ENCODE data around the gene BOLA2B.
"Not testable (repeated sequence)": the region's sequence is repeated elsewhere in the genome, so short reads cannot be mapped to it uniquely, and the experiment has no call there.

Gene BOLA2B

DNA sequence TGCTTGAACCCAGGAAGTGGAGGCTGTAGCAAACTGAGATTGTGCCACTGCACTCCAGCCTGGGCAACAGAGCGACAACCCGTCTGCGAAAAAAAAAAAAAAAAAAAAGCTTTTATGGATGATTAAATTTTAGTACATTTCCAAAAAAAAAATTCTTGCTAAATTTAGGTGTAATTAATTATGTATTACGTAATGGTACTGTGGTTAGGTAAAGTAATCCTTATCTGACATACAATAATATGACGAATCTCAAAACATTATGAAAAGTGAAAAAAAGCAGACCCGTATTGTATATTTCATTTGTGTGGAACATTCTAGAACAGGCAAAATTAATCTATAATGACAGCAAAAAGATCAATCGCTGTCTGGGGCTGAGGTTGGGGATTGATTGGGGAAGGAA is 20.4 kb downstream of the BOLA2B start:
- intact Hi-C loops (cut with micrococcal nuclease): no loop called here
- no peak overlapping the region for H3K27ac Mint-ChIP-seq
- no peaks in the 10 kb centered on the region for H3K36me3 Mint-ChIP-seq (ENCODE audit: low read depth)
- no peaks in the 10 kb centered on the region for H3K27me3 Mint-ChIP-seq
- H3K4me1 Mint-ChIP-seq (ENCODE audit: low read depth): peaks cover 18% of the 10 kb centered on the region
- H3K4me3 Mint-ChIP-seq: no peak overlapping the region
- no peaks in the 10 kb centered on the region for H3K9me3 Mint-ChIP-seq

DNA sequence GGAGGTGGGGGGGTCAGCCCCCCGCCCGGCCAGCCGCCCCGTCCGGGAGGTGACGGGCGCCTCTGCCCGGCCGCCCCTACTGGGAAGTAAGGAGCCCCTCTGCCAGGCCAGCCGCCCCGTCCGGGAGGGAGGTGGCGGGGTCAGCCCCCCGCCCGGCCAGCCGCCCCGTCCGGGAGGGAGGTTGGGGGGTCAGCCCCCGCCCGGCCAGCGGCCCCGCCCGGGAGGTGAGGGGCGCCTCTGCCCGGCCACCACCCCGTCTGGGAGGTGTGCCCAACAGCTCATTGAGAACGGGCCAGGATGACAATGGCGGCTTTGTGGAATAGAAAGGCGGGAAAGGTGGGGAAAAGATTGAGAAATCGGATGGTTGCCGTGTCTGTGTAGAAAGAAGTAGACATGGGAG is 23.3 kb downstream of the BOLA2B start:
- H3K27me3 Mint-ChIP-seq, H3K27ac Mint-ChIP-seq: not testable (repeated sequence)

DNA sequence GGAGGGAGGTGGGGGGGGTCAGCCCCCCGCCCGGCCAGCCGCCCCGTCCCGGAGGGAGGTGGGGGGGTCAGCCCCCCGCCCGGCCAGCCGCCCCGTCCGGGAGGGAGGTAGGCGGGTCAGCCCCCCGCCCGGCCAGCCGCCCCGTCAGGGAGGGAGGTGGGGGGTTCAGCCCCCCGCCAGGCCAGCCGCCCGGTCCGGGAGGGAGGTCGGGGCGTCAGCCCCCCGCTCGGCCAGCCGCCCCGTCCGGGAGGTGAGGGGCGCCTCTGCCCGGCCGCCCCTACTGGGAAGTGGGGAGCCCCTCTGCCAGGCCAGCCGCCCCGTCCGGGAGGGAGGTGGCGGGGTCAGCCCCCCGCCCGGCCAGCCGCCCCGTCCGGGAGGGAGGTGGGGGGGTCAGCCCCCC is 24.1 kb downstream of the BOLA2B start:
- intact Hi-C loops (cut with micrococcal nuclease); H3K27ac Mint-ChIP-seq; H3K36me3 Mint-ChIP-seq (ENCODE audit: low read depth); H3K4me3 Mint-ChIP-seq; H3K27me3 Mint-ChIP-seq; H3K9me3 Mint-ChIP-seq: not testable (repeated sequence)
- H3K4me1 Mint-ChIP-seq (ENCODE audit: low read depth): peaks cover 35% of the 10 kb centered on the region

More for the DNA sequence above, 23.3 kb downstream of the BOLA2B start:
- H3K4me1 Mint-ChIP-seq (ENCODE audit: low read depth): peaks cover 28% of the 10 kb centered on the region
- H3K36me3 Mint-ChIP-seq (ENCODE audit: low read depth); H3K9me3 Mint-ChIP-seq; H3K4me3 Mint-ChIP-seq; intact Hi-C loops (cut with micrococcal nuclease): not testable (repeated sequence)

DNA sequence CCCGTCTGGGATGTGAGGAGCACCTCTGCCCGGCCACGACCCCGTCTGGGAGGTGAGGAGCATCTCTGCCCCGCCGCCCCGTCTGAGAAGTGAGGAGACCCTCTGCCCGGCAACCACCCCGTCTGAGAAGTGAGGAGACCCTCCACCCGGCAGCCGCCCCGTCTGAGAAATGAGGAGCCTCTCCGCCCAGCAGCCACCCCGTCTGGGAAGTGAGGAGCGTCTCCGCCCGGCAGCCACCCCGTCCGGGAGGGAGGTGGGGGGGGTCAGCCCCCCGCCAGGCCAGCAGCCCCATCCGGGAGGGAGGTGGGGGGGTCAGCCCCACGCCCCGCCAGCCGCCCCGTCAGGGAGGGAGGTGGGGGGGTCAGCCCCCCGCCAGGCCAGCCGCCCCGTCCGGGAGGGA is 24.7 kb downstream of the BOLA2B start:
- H3K36me3 Mint-ChIP-seq (ENCODE audit: low read depth); H3K4me3 Mint-ChIP-seq; intact Hi-C loops (cut with micrococcal nuclease); H3K27ac Mint-ChIP-seq; H3K27me3 Mint-ChIP-seq; H3K9me3 Mint-ChIP-seq: not testable (repeated sequence)
- peaks cover 37% of the 10 kb centered on the region for H3K4me1 Mint-ChIP-seq (ENCODE audit: low read depth)

DNA sequence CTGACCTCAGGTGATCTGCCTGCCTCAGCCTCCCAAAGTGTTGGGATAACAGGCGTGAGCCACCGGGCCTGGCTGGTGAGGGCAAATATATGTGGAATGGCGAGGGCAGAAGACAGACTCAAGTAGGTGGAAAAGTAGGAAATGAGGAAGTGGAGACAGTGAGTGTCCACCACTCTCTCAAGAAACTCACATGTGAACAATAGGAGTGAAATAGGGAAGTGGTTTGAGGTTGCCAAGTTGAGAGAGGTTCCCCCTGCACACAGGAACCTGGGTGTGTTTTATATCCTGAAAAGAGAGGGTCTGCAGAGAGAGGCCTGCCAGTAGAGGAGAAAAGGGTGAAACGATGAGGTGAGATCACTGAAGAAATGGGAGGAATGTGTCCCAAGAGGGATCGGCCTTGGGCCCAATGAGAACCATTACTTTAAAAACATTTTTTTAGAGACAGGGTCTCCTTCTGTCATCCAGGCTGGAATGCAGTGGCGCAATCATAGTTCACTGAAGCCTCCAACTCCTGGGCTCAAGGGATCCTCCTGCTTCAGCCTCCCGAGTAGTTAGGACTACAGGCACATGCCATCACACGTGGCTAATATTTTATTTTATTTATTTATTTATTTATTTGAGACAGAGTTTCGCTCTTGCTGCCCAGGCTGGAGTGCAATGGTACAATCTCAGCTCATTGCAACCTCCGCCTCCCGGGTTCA is 27.1 kb downstream of the BOLA2B start:
- no peaks in the 10 kb centered on the region for H3K9me3 Mint-ChIP-seq
- peak overlapping the region; percentile 37 for H3K4me3 Mint-ChIP-seq
- peak overlapping the region; percentile 72 for H3K27ac Mint-ChIP-seq
- no peaks in the 10 kb centered on the region for H3K27me3 Mint-ChIP-seq
- peaks cover 37% of the 10 kb centered on the region for H3K4me1 Mint-ChIP-seq (ENCODE audit: low read depth)
- intact Hi-C loops (cut with micrococcal nuclease): no loop called here
- H3K36me3 Mint-ChIP-seq (ENCODE audit: low read depth): no peaks in the 10 kb centered on the region

DNA sequence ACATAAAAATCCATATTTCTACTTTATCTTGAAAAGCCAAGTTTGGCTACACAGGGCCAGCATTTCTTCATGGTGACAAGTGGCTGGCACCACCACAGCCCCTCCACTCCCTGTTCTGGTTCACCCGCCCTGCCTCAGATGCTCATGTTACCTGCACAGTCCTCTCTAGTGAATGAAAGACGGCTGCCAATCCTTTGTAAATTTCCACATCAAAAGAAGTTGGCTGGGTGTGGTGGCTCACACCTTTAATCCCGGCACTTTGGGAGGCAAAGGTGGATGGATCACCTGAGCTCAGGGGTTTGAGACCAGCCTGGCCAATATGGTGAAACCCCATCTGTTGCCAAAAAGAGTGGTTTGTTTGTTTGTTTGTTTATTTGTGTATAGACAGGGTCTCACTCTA is 29.9 kb downstream of the BOLA2B start:
- no peak overlapping the region for H3K4me3 Mint-ChIP-seq
- peaks cover 32% of the 10 kb centered on the region for H3K4me1 Mint-ChIP-seq (ENCODE audit: low read depth)
- H3K36me3 Mint-ChIP-seq (ENCODE audit: low read depth): no peaks in the 10 kb centered on the region
- H3K27ac Mint-ChIP-seq: no peak overlapping the region
- no peaks in the 10 kb centered on the region for H3K27me3 Mint-ChIP-seq
- H3K9me3 Mint-ChIP-seq: no peaks in the 10 kb centered on the region
- intact Hi-C loops (cut with micrococcal nuclease): no loop called here

DNA sequence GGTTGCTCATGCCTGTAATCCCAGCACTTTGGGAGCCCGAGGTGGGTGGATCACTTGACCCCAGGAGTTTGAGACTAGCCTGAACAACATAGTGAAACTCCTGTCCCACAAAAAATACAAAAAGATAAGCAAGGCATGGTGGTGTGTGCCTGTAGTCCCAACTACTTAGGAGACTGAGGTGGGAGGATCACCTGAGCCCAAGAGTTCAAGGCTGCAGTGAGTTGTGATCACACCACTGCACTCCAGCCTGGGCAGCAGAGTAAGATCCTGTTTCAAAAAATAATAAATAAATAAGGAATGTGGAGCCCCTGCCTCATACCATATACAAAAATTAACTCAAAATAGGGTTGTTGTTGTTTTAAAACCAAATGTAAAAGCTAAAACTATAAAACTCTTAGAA is 36.3 kb downstream of the BOLA2B start:
- intact Hi-C loops (cut with micrococcal nuclease): no loop called here
- H3K4me1 Mint-ChIP-seq (ENCODE audit: low read depth): no peaks in the 10 kb centered on the region
- H3K9me3 Mint-ChIP-seq: no peaks in the 10 kb centered on the region
- H3K27me3 Mint-ChIP-seq: no peaks in the 10 kb centered on the region
- no peak overlapping the region for H3K27ac Mint-ChIP-seq
- no peak overlapping the region for H3K4me3 Mint-ChIP-seq
- no peaks in the 10 kb centered on the region for H3K36me3 Mint-ChIP-seq (ENCODE audit: low read depth)

DNA sequence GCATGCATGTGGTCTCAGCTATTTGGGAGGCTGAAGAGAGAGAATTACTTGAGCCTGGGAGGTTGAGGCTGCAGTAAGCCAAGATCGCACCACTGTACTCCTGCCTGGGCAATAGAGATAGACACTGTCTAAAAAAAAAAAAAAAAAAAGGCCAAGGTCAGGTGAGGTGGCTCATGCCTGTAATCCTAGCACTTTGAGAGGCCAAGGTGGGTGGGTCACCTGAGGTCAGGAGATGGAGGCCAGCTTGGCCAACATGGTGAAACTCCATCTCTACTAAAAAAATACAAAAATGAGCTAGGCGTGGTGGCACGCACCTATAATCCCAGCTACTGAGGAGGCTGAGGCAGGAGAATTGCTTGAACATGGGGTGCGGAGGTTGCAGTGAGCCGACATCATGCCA is 38.3 kb downstream of the BOLA2B start:
- no peak overlapping the region for H3K4me3 Mint-ChIP-seq
- H3K4me1 Mint-ChIP-seq (ENCODE audit: low read depth): no peaks in the 10 kb centered on the region
- no peak overlapping the region for H3K27ac Mint-ChIP-seq
- H3K36me3 Mint-ChIP-seq (ENCODE audit: low read depth): no peaks in the 10 kb centered on the region
- intact Hi-C loops (cut with micrococcal nuclease): no loop called here
- no peaks in the 10 kb centered on the region for H3K9me3 Mint-ChIP-seq
- H3K27me3 Mint-ChIP-seq: no peaks in the 10 kb centered on the region

DNA sequence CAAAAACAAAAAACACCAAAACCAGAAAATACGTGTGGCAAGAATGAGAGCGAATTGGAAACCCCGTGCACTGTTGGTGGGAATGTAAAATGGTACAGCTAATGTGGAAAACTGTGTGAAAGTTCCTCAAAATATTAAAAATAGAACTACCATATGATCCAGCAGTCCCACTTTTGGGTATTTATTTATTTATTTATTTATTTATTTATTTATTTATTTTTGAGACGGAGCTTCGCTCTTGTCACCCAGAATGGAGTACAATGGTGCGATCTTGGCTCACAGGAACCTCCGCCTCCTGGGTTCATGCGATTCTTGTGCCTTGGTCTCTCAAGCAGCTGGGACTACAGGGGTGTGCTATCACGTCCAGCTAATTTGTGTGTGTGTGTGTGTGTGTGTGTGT is 40.9 kb downstream of the BOLA2B start:
- no peaks in the 10 kb centered on the region for H3K27me3 Mint-ChIP-seq
- no peak overlapping the region for H3K27ac Mint-ChIP-seq
- H3K4me3 Mint-ChIP-seq: no peak overlapping the region
- H3K4me1 Mint-ChIP-seq (ENCODE audit: low read depth): peaks cover 6% of the 10 kb centered on the region
- intact Hi-C loops (cut with micrococcal nuclease): no loop called here
- no peaks in the 10 kb centered on the region for H3K9me3 Mint-ChIP-seq
- no peaks in the 10 kb centered on the region for H3K36me3 Mint-ChIP-seq (ENCODE audit: low read depth)

DNA sequence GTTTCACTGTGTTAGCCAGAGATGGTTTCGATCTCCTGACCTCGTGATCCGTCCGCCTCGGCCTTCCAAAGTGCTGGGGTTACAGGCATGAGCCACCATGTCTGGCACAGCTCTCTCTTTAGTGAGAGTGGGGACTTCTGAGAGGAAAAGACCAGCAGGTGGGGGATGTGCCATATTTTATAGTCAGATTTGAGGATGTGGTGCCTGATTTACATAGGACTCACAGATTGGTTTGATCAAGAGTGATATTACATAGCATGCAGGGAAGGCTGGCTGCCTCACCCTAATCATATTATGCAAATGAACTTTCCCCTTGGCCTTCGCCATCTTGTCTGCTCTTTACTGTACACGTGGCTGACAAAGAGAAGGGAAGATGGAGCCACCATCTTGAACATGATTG is 42.4 kb downstream of the BOLA2B start:
- peaks cover 6% of the 10 kb centered on the region for H3K4me1 Mint-ChIP-seq (ENCODE audit: low read depth)
- no peaks in the 10 kb centered on the region for H3K36me3 Mint-ChIP-seq (ENCODE audit: low read depth)
- H3K9me3 Mint-ChIP-seq: no peaks in the 10 kb centered on the region
- no peak overlapping the region for H3K4me3 Mint-ChIP-seq
- intact Hi-C loops (cut with micrococcal nuclease): no loop called here
- H3K27ac Mint-ChIP-seq: no peak overlapping the region
- H3K27me3 Mint-ChIP-seq: no peaks in the 10 kb centered on the region

DNA sequence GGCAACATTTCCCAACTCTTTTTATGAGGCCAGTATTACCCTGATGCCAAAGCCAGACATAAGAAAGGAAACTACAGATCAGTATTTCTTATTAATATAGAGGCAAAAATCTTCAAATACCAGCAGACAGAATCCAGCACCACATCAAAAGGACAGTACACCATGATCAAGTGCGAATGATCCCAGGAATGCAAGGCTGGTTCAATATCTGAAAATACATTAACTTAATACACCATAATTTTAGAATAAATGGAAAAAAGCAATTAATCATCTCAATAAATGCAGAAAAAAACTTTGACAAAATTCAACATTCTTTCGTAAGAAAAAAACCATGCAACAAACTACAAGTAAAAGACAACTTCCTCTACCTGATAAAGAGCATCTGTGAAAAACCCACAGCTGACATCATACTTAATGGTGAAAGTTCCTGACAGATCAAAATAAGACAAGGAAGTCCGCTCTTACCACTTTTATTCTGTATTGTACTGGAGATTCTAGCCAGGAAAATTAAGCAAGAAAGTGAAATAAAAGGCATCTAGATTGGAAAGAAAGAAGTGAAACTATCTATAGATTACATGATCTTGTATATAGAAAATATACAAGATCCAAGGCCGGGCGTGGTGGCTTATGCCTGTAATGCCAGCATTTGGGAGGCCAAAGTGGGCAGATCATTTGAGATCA is 44.1 kb downstream of the BOLA2B start:
- no peaks in the 10 kb centered on the region for H3K36me3 Mint-ChIP-seq (ENCODE audit: low read depth)
- intact Hi-C loops (cut with micrococcal nuclease): no loop called here
- no peak overlapping the region for H3K4me3 Mint-ChIP-seq
- no peaks in the 10 kb centered on the region for H3K27me3 Mint-ChIP-seq
- no peaks in the 10 kb centered on the region for H3K9me3 Mint-ChIP-seq
- H3K27ac Mint-ChIP-seq: no peak overlapping the region
- peaks cover 6% of the 10 kb centered on the region for H3K4me1 Mint-ChIP-seq (ENCODE audit: low read depth)

DNA sequence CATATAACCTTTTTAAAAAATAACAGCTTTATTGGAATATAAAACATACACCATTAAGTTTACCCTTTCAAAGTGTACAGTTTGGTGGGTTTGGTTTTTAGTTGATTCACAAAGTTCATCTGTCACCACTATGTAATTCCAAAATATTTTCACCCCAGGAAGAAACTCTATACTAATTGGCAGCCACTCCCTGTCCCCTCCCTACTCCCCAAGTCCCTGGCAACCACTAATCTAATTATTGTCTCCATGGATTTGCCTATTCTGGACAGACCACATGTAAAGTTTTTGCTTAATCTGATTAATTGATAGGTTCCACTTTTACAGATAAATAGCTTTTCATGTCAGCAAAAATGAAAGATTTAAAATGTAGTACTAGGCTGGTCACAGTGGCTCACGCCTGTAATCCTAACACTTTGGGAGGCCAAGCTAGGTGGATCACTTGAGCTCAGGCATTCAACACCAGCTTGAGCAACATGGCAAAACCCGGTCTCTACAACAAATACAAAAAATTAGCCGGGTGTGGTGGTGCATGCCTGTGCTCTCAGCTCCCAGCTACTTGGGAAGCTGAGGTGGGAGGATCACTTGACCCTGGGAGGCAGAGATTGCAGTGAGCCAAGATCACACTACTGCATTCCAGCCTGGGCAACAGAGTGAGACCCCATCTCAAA is 45.5 kb downstream of the BOLA2B start:
- no peaks in the 10 kb centered on the region for H3K9me3 Mint-ChIP-seq
- intact Hi-C loops (cut with micrococcal nuclease): no loop called here
- H3K4me1 Mint-ChIP-seq (ENCODE audit: low read depth): peaks cover 10% of the 10 kb centered on the region
- H3K4me3 Mint-ChIP-seq: no peak overlapping the region
- no peaks in the 10 kb centered on the region for H3K27me3 Mint-ChIP-seq
- no peak overlapping the region for H3K27ac Mint-ChIP-seq
- no peaks in the 10 kb centered on the region for H3K36me3 Mint-ChIP-seq (ENCODE audit: low read depth)

DNA sequence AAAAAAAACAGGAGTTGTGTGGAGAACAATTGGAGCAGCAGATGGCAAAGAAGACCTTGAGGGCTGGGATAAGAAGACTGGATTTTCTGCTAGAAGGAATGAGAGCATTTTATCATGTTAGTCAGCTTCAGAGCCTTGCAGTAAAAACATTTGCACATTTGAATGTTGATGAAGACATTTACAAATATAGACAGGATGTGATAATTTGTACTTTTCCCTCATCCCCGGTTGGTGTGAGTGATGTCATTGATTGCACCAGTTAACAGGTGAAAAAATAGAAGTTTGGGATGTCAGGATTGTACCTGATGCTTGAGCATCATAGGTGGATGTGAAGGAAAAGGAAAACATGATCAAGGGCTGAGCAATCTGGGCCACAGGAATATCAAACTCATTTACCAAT is 47.8 kb downstream of the BOLA2B start:
- H3K27me3 Mint-ChIP-seq: no peaks in the 10 kb centered on the region
- intact Hi-C loops (cut with micrococcal nuclease): no loop called here
- H3K4me1 Mint-ChIP-seq (ENCODE audit: low read depth): peaks cover 11% of the 10 kb centered on the region
- no peak overlapping the region for H3K27ac Mint-ChIP-seq
- H3K4me3 Mint-ChIP-seq: no peak overlapping the region
- H3K9me3 Mint-ChIP-seq: no peaks in the 10 kb centered on the region
- no peaks in the 10 kb centered on the region for H3K36me3 Mint-ChIP-seq (ENCODE audit: low read depth)

DNA sequence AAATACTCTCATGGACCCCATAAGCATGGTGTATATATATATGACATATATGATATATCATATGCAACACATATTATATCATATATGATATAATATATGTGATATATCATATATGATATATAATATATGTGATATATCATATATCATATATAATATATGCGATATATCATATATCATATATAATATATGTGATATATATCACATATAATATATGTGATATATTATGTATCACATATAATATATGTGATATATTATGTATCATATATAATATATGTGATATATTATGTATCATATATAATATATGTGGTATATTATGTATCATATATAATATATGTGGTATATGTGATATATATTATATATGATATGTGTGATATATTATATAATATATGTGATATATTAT is 48.5 kb downstream of the BOLA2B start:
- H3K4me1 Mint-ChIP-seq (ENCODE audit: low read depth): peaks cover 14% of the 10 kb centered on the region
- H3K27ac Mint-ChIP-seq: no peak overlapping the region
- H3K36me3 Mint-ChIP-seq (ENCODE audit: low read depth): no peaks in the 10 kb centered on the region
- intact Hi-C loops (cut with micrococcal nuclease): no loop called here
- H3K27me3 Mint-ChIP-seq: no peaks in the 10 kb centered on the region
- H3K4me3 Mint-ChIP-seq: no peak overlapping the region
- H3K9me3 Mint-ChIP-seq: no peaks in the 10 kb centered on the region

All from dendritic cell treated with granulocyte-macrophage colony-stimulating factor and Interleukin-4, amounts not matched to agents 40 ng/mL and 50 ng/mL, for 4 days (primary cell).